ENCODE measurements around the gene ITCH.
"Not testable (repeated sequence)": the region's sequence is repeated elsewhere in the genome, so short reads cannot be mapped to it uniquely, and the experiment has no call there.

GRCh38 chr20:34340726-34341125 lies 22.3 kb upstream of the ITCH start:
- not testable (repeated sequence) for TF ChIP-seq CTCF (IDR thresholded peaks at IDR 0.05; ENCODE audit: borderline replicate concordance, extremely low read depth, low read length, poor library complexity, severe bottlenecking); EZH2 (IDR thresholded peaks at IDR 0.05; ENCODE audit: borderline replicate concordance, low read depth, low read length, severe bottlenecking)
